PC-3 (cell line): ENCODE measurements around the gene AOAH.

ENCODE experiments used
- EZH2 ChIP-seq: fragments of 300-600 bp; sonication (generic); IDR thresholded peaks from one replicate; pipeline ENCODE4 v1.6.1; 2017; ENCODE audit warnings: antibody characterized with exemption, mild to moderate bottlenecking, low read length; ENCODE audit not compliant: unreplicated experiment
- EZH2phosphoT487 ChIP-seq: fragments of 300-600 bp; sonication (generic); IDR thresholded peaks from 2 replicates; pipeline ENCODE4 v1.6.1; 2018; ENCODE audit warnings: mild to moderate bottlenecking, antibody characterized with exemption, low read length, borderline replicate concordance
- TF ChIP-seq, protein P1 (sequence below): fragments of 300-600 bp; sonication (generic); conservative IDR thresholded peaks from 2 replicates; pipeline ENCODE4 v1.5.1; 2017; ENCODE audit warnings: antibody characterized with exemption, low read depth, mild to moderate bottlenecking, low read length

DNA sequence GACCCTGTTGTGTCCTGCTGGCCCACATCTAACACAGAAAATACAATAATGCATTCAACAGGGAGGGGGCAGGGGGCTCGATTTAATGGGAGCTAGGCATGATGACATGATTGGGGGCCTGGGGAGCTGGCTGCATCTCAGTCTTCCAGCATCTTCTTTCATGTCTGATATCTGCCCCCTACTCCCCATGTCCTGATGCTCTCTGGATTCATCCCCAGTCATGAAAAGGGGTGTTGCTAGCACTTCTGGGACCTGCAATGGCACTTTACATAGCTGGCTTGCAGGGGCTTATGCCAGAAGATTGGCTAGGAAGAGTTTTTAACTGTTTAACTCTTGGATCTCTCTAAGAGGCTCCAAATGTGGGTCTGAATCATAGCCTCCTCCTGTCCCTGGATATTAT, 94.9 kb downstream of the AOAH start:
- TF ChIP-seq, protein P1, sequence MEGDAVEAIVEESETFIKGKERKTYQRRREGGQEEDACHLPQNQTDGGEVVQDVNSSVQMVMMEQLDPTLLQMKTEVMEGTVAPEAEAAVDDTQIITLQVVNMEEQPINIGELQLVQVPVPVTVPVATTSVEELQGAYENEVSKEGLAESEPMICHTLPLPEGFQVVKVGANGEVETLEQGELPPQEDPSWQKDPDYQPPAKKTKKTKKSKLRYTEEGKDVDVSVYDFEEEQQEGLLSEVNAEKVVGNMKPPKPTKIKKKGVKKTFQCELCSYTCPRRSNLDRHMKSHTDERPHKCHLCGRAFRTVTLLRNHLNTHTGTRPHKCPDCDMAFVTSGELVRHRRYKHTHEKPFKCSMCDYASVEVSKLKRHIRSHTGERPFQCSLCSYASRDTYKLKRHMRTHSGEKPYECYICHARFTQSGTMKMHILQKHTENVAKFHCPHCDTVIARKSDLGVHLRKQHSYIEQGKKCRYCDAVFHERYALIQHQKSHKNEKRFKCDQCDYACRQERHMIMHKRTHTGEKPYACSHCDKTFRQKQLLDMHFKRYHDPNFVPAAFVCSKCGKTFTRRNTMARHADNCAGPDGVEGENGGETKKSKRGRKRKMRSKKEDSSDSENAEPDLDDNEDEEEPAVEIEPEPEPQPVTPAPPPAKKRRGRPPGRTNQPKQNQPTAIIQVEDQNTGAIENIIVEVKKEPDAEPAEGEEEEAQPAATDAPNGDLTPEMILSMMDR, result no peak
- no peak for TF ChIP-seq EZH2
- no peak for TF ChIP-seq EZH2phosphoT487
